K562 (cell line): ENCODE results near the gene GJA9. TPM values are rescaled to one million over a fixed set of nuclear protein-coding genes. Genes with fewer than 3 reads are reported as not detected.

ENCODE experiments used
- ARID3A ChIP-seq: IDR thresholded peaks from 2 replicates; pipeline ENCODE4 v1.6.1; 2012; ENCODE audit warnings: low read depth, low read length, improper control_type of control experiment, borderline replicate concordance
- ARID3B ChIP-seq: fragments of 250-450 bp; sonication (Bioruptor Pico); IDR thresholded peaks from 2 replicates; pipeline ENCODE4 v1.4.0; 2020; ENCODE audit warnings: borderline replicate concordance
- ATF6 ChIP-seq: sonication (generic); formaldehyde crosslinking; IDR thresholded peaks from 2 replicates; pipeline ENCODE4 v1.4.0; 2020; ENCODE audit warnings: mild to moderate bottlenecking, missing genetic modification reagents
- DNMT1 ChIP-seq: fragments of 450-650 bp; IDR thresholded peaks from 2 replicates; pipeline ENCODE4 v1.6.1; 2016; ENCODE audit warnings: antibody characterized with exemption, mild to moderate bottlenecking
- GMEB1 ChIP-seq: fragments of 250-450 bp; sonication (Bioruptor Pico); IDR thresholded peaks from 2 replicates; pipeline ENCODE4 v1.4.0; 2020; ENCODE audit warnings: mild to moderate bottlenecking
- HEY1 ChIP-seq: fragments of 250-450 bp; sonication (Bioruptor Pico); IDR thresholded peaks from 2 replicates; pipeline ENCODE4 v1.5.0; 2020; ENCODE audit warnings: mild to moderate bottlenecking, moderate library complexity, borderline replicate concordance
- MAX ChIP-seq: sonication (generic); formaldehyde crosslinking; IDR thresholded peaks from 2 replicates; pipeline ENCODE4 v1.9.0; 2022; ENCODE audit warnings: mild to moderate bottlenecking, missing genetic modification reagents
- MTA3 ChIP-seq: fragments of 450-650 bp; formaldehyde crosslinking; IDR thresholded peaks from 2 replicates; pipeline ENCODE4 v1.6.1; 2017; ENCODE audit warnings: mild to moderate bottlenecking, borderline replicate concordance
- MXD1 ChIP-seq: fragments of 250-450 bp; sonication (Bioruptor Pico); IDR thresholded peaks from 2 replicates; pipeline ENCODE4 v1.8.0; 2021; ENCODE audit warnings: borderline replicate concordance, mild to moderate bottlenecking, moderate library complexity; ENCODE audit not compliant: poor library complexity, severe bottlenecking
- OTX1 ChIP-seq: fragments of 450-650 bp; formaldehyde crosslinking; IDR thresholded peaks from 2 replicates; pipeline ENCODE4 v1.4.0; 2022; ENCODE audit warnings: mild to moderate bottlenecking
- POLR2G ChIP-seq: fragments of 200-400 bp; formaldehyde crosslinking; IDR thresholded peaks from 2 replicates; pipeline ENCODE4 v1.6.1; 2017; ENCODE audit warnings: low read depth, mild to moderate bottlenecking, antibody characterized with exemption, low read length, moderate library complexity
- TEAD2 ChIP-seq: fragments of 450-650 bp; IDR thresholded peaks from 2 replicates; pipeline ENCODE4 v1.6.1; 2016; ENCODE audit warnings: missing genetic modification characterization, control low read depth, missing compliant biosample characterization
- TRIM24 ChIP-seq, 2 experiments: fragments of 450-650 bp; IDR thresholded peaks; 2 replicates each; pipeline ENCODE4 v1.6.1; 2016
- ZHX1 ChIP-seq: fragments of 150-350 bp; conservative IDR thresholded peaks from 2 replicates; pipeline ENCODE4 v1.6.1; 2014; ENCODE audit warnings: low read length
- ZNF121 ChIP-seq: sonication (generic); formaldehyde crosslinking; conservative IDR thresholded peaks from 2 replicates; pipeline ENCODE4 v1.8.0; 2022; ENCODE audit warnings: missing genetic modification reagents
- ZNF134 ChIP-seq: fragments of 250-450 bp; sonication (Bioruptor Pico); conservative IDR thresholded peaks from 2 replicates; pipeline ENCODE4 v1.4.0; 2020
- ZNF75A ChIP-seq: fragments of 450-650 bp; formaldehyde crosslinking; IDR thresholded peaks from 2 replicates; pipeline ENCODE4 v1.4.0; 2020; ENCODE audit warnings: mild to moderate bottlenecking
- polyA plus RNA-seq, 8 experiments: library from polyadenylated mRNA; depleted of rRNA in 4 of 8; stranded (reverse) in 5 of 8; unstranded in 3 of 8; fragments of >200 nt; fragmentation: Nextera tagmentation in 2 of 8; fragmentation: Illumina TruSeq in 1 of 8; extraction: Ambion mirVana in 2 of 8; extraction: Trizol in 1 of 8; gene quantifications; 2 replicates each; pipeline versions ENCODE4 v1.2.1 to v1.2.3, GENCODE V29; 2011 to 2014; ENCODE audit warnings: inconsistent platforms in 1 of 8, missing spikeins in 1 of 8
- total RNA-seq, 7 experiments: library from RNA; depleted of rRNA in 6 of 7; stranded (reverse); fragments of >200 nt in 6 of 7; fragmentation: Illumina TruSeq in 2 of 7; extraction: Trizol in 2 of 7; gene quantifications; 2 replicates each; pipeline versions ENCODE4 v1.2.1 to v1.2.3, GENCODE V29; 2011 to 2021; ENCODE audit warnings: low replicate concordance in 1 of 7

The GJA9 gene
- total and polyA plus RNA-seq, 9 of the 15 experiments (the other 6 are each of a cell fraction or from before 2014, with no cell fraction given), result not detected

GRCh38 chr1:38915352-38915948 is 34.1 kb upstream of the GJA9 start (continued):
- TF ChIP-seq ZHX1, result no peak
- no peak for TF ChIP-seq ATF6 (CRISPR knock-in tag)
- no peak for TF ChIP-seq ZNF134 (CRISPR knock-in tag)
- TF ChIP-seq ARID3A, result peak; percentile 80; the same call in 1 of the 2 replicates
- TF ChIP-seq TRIM24 (IDR thresholded peaks at IDR 0.05), result peak; percentile 86 to 94
- TF ChIP-seq ZNF75A (CRISPR knock-in tag), result 0 out of 2 replicates have a peak, but pooled peaks have one; percentile 20
- TF ChIP-seq OTX1 (CRISPR knock-in tag), result 0 out of 2 replicates have a peak, but pooled peaks have one; percentile 30
- no peak for TF ChIP-seq ZNF121 (CRISPR knock-in tag)
- no peak for TF ChIP-seq DNMT1
- TF ChIP-seq MXD1 (CRISPR knock-in tag), result no peak
- TF ChIP-seq POLR2G, result no peak
- TF ChIP-seq ARID3B (CRISPR knock-in tag), result no peak
- no peak for TF ChIP-seq MAX (CRISPR knock-in tag)
- TF ChIP-seq GMEB1, result no peak
- TF ChIP-seq MTA3, result peak; percentile 76; the same call in 1 of the 2 replicates
- TF ChIP-seq HEY1 (CRISPR knock-in tag), result no peak
- no peak for TF ChIP-seq TEAD2 (tag)
